CD8-positive, alpha-beta memory T cell (primary cell): ENCODE data around the gene ZNRF3. TPM values are rescaled to one million over a fixed set of nuclear protein-coding genes. Genes with fewer than 3 reads are reported as not detected.
A peak's percentile ranks its signal among the peaks of the same experiment; 100 is the strongest.
"Not testable (repeated sequence)": the region's sequence is repeated elsewhere in the genome, so short reads cannot be mapped to it uniquely, and the experiment has no call there.

Experiments
- CTCF ChIA-PET: fragments of 350-600 bp; sonication (Branson Sonifier 250); formaldehyde crosslinking; loops from one replicate; lab custom pipeline; 2021; ENCODE audit warnings: antibody characterized with exemption; lab: Charles Lee
- POLR2A ChIA-PET: fragments of 350-600 bp; sonication (Branson Sonifier 250); formaldehyde crosslinking; loops from one replicate; lab custom pipeline; 2021; ENCODE audit warnings: antibody characterized with exemption; lab: Charles Lee
- DNase-seq, 5 donors: peaks; one replicate each; pipeline versions ENCODE4 v3.0.0 to v3.0.0-alpha.2; 2020 to 2022; ENCODE audit warnings: mixed read lengths in 1 of 5
- H3K27ac ChIP-seq: one replicate; pipeline ENCODE4 v1.7.0; 2013; ENCODE audit warnings: low read depth, mild to moderate bottlenecking, low read length, moderate library complexity
- H3K27me3 ChIP-seq: 2 replicates; pipeline ENCODE4 v1.7.0; 2013; ENCODE audit warnings: low read length, mild to moderate bottlenecking; ENCODE audit not compliant: insufficient read depth, poor library complexity, severe bottlenecking
- H3K36me3 ChIP-seq: 2 replicates; pipeline ENCODE4 v1.7.0; 2013; ENCODE audit warnings: mild to moderate bottlenecking, low read length, moderate library complexity; ENCODE audit not compliant: insufficient read depth
- H3K4me1 ChIP-seq: 2 replicates; pipeline ENCODE4 v1.7.0; 2013; ENCODE audit warnings: mild to moderate bottlenecking, low read length, moderate library complexity; ENCODE audit not compliant: insufficient read depth
- H3K4me3 ChIP-seq: 2 replicates; pipeline ENCODE4 v1.7.0; 2013; ENCODE audit warnings: mild to moderate bottlenecking, low read length
- H3K9me3 ChIP-seq: 2 replicates; pipeline ENCODE4 v1.7.0; 2013; ENCODE audit warnings: mild to moderate bottlenecking, low read length
- H3K27ac Mint-ChIP-seq, 8 donors: one replicate each; pipeline ENCODE4 v1.8.0; 2020 to 2021; ENCODE audit warnings: mixed read lengths in 8 of 8, mild to moderate bottlenecking in 6 of 8, inconsistent platforms in 3 of 8, moderate library complexity in 3 of 8
- H3K27me3 Mint-ChIP-seq, 2 donors: one replicate each; pipeline ENCODE4 v1.8.0; 2020 to 2021; ENCODE audit warnings: mixed read lengths in 2 of 2, mild to moderate bottlenecking in 1 of 2, moderate library complexity in 1 of 2
- H3K36me3 Mint-ChIP-seq, 3 donors: one replicate each; pipeline ENCODE4 v1.8.0; 2020 to 2021; ENCODE audit warnings: mixed read lengths in 3 of 3, inconsistent platforms in 1 of 3, mild to moderate bottlenecking in 1 of 3
- H3K4me1 Mint-ChIP-seq, 3 donors: one replicate each; pipeline ENCODE4 v1.8.0; 2020 to 2021; ENCODE audit warnings: mixed read lengths in 3 of 3, inconsistent platforms in 1 of 3, mild to moderate bottlenecking in 1 of 3
- H3K4me3 Mint-ChIP-seq, 7 donors: one replicate each; pipeline ENCODE4 v1.8.0; 2020 to 2021; ENCODE audit warnings: mixed read lengths in 7 of 7, mild to moderate bottlenecking in 6 of 7, moderate library complexity in 4 of 7, inconsistent platforms in 2 of 7
- H3K9me3 Mint-ChIP-seq, 5 donors: one replicate each; pipeline ENCODE4 v1.8.0; 2020 to 2022; ENCODE audit warnings: mixed read lengths in 5 of 5, mild to moderate bottlenecking in 3 of 5, moderate library complexity in 2 of 5, inconsistent platforms in 1 of 5
- polyA plus RNA-seq: library from polyadenylated mRNA; unstranded; fragments of 300-500 nt; fragmentation: Illumina TruSeq; gene quantifications from one replicate; pipeline ENCODE4 v1.2.3, GENCODE V29; 2021
- total RNA-seq, 2 experiments: library from RNA; stranded (reverse); gene quantifications; one replicate each; pipeline ENCODE4 v1.2.3, GENCODE V29; 2021

The ZNRF3 gene
- total and polyA plus RNA-seq, 3 experiments from 2014 or later = 0.35 to 1.2 (median 1.0) TPM

DNA sequence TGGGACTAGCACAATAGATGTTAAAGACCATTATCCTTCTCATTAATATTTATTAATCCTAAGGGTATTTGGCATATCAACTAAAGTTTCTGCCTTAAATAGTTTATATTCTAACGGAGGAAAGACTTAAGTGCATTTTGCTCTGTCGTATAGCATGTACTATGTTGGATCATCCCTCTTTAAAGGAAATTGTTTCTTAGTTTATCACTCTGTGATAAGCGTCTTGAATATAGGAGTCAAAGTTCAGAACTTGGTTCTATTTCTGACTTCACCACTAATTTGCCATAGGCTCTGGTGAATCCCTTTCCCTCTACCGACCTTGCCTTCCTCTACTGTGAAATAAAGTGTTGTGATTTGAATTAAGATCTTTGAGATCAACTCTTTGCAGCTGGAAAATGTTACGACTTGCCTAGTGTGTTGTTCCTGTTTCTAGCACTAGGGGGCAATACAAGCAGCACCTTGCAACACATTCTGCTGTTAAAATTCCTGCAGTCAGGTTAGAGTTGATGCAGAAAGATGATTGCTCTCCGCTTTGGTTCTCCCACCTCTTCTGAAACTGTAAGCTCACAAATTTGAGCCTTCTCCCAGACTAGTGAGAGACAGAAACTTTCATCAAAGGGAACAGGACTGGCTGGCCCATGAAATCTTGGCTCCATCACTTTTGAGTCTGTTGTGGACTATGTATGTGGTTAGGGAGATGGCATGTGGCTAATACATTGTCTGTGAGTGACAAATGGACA lies 27.8 kb upstream of the ZNRF3 start:
- Histone ChIP-seq H3K27me3 (no peaks in the 10 kb centered on the region), H3K27ac (no peak overlapping the region), H3K4me1 (no peaks in the 10 kb centered on the region), H3K4me3 (no peak overlapping the region), H3K36me3 (no peaks in the 10 kb centered on the region), H3K9me3 (no peaks in the 10 kb centered on the region)
- H3K4me1 Mint-ChIP-seq = no peaks in the 10 kb centered on the region
- H3K9me3 Mint-ChIP-seq = no peaks in the 10 kb centered on the region
- H3K4me3 Mint-ChIP-seq = no peak overlapping the region
- H3K27me3 Mint-ChIP-seq = peaks cover 0 to 11% of the 10 kb centered on the region in 2 donors
- POLR2A ChIA-PET = no interaction called here
- H3K27ac Mint-ChIP-seq = no peak overlapping the region
- CTCF ChIA-PET = interaction anchor here (1.0 to 2.9 kb wide), 4 partner anchors 10 to 392 kb away, joined by 3 to 63 read pairs (median 4); no protein-coding TSS in a partner anchor
- peak in 4 of 5 donors; percentile 16 to 57 (median 40) for DNase-seq
- H3K36me3 Mint-ChIP-seq = no peaks in the 10 kb centered on the region

DNA sequence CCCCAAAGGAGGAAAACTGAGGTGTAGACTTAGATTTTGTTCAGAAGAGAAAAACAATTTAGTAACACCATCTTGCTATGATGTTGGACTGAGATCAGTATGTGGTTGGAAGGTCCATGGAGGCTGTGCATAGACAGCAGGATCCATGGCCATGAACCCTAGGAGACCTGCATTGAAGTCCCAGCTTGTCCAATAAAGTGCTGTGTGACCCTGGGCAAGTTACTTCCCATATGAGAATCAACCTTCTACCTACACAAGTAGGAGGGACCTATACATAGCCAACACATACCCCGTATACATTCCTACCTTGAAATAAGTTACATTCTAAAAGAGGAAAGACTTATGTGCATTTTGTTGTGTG lies 27.3 kb upstream of the ZNRF3 start:
- H3K4me1 ChIP-seq = no peaks in the 10 kb centered on the region
- Mint-ChIP-seq H3K36me3 (no peaks in the 10 kb centered on the region), H3K27me3 (peaks cover 0 to 11% of the 10 kb centered on the region in 2 donors), H3K4me1 (no peaks in the 10 kb centered on the region), H3K9me3 (no peaks in the 10 kb centered on the region), H3K4me3 (no peak overlapping the region), H3K27ac (no peak overlapping the region)
- H3K27me3 ChIP-seq = no peaks in the 10 kb centered on the region
- no peaks in the 10 kb centered on the region for H3K36me3 ChIP-seq
- no peak overlapping the region for H3K27ac ChIP-seq
- ChIA-PET CTCF (interaction anchor here (1.0 to 2.9 kb wide), 4 partner anchors 9 to 391 kb away, joined by 3 to 63 read pairs (median 4); no protein-coding TSS in a partner anchor), POLR2A (no interaction called here)
- H3K9me3 ChIP-seq = no peaks in the 10 kb centered on the region
- no peak for DNase-seq
- H3K4me3 ChIP-seq = no peak overlapping the region

GRCh38 chr22:28857288-28857687 lies 26.1 kb upstream of the ZNRF3 start:
- H3K4me1 ChIP-seq = no peaks in the 10 kb centered on the region
- H3K27me3 ChIP-seq = no peaks in the 10 kb centered on the region
- no peak overlapping the region for H3K27ac ChIP-seq
- no peak overlapping the region for H3K4me3 ChIP-seq
- Mint-ChIP-seq H3K9me3 (no peaks in the 10 kb centered on the region), H3K4me1 (no peaks in the 10 kb centered on the region), H3K27ac (peak overlapping the region in 2 of 8 donors; percentile 11 to 18), H3K36me3 (no peaks in the 10 kb centered on the region), H3K4me3 (no peak overlapping the region), H3K27me3 (peaks cover 0 to 11% of the 10 kb centered on the region in 2 donors)
- POLR2A ChIA-PET = no interaction called here
- no peaks in the 10 kb centered on the region for H3K36me3 ChIP-seq
- CTCF ChIA-PET = interaction anchor here (1.2 to 2.9 kb wide), 2 partner anchors 184 to 388 kb away, joined by 4 to 63 read pairs; no protein-coding TSS in a partner anchor
- no peak for DNase-seq
- H3K9me3 ChIP-seq = no peaks in the 10 kb centered on the region

- H3K4me1 Mint-ChIP-seq = no peaks in the 10 kb centered on the region
- Histone ChIP-seq H3K4me3 (no peak overlapping the region), H3K9me3 (no peaks in the 10 kb centered on the region), H3K36me3 (no peaks in the 10 kb centered on the region), H3K4me1 (no peaks in the 10 kb centered on the region), H3K27ac (no peak overlapping the region), H3K27me3 (no peaks in the 10 kb centered on the region)
- H3K27me3 Mint-ChIP-seq = peaks cover 13% of the 10 kb centered on the region in 2 donors
- no peak overlapping the region for H3K4me3 Mint-ChIP-seq
- POLR2A ChIA-PET = no interaction called here
- H3K36me3 Mint-ChIP-seq = peaks cover 0 to 5% (median 1%) of the 10 kb centered on the region in 3 donors
- H3K27ac Mint-ChIP-seq = no peak overlapping the region
- CTCF ChIA-PET = interaction anchor here (0.7 kb wide), 1 partner anchor 9 kb away, joined by 3 read pairs; no protein-coding TSS in a partner anchor
- H3K9me3 Mint-ChIP-seq = no peaks in the 10 kb centered on the region
- DNase-seq = no peak
These were observed 18.3 kb upstream of the ZNRF3 start for GRCh38 chr22:28864878-28865596.

- no peak for DNase-seq
- H3K27ac Mint-ChIP-seq = no peak overlapping the region
- Histone ChIP-seq H3K9me3 (no peaks in the 10 kb centered on the region), H3K4me1 (no peaks in the 10 kb centered on the region), H3K27ac (no peak overlapping the region), H3K27me3 (no peaks in the 10 kb centered on the region), H3K36me3 (no peaks in the 10 kb centered on the region), H3K4me3 (no peak overlapping the region)
- POLR2A ChIA-PET = no interaction called here
- CTCF ChIA-PET = no interaction called here
- H3K27me3 Mint-ChIP-seq = peaks cover 13% of the 10 kb centered on the region in 2 donors
- no peak overlapping the region for H3K4me3 Mint-ChIP-seq
- H3K9me3 Mint-ChIP-seq = no peaks in the 10 kb centered on the region
- no peaks in the 10 kb centered on the region for H3K4me1 Mint-ChIP-seq
- H3K36me3 Mint-ChIP-seq = peaks cover 0 to 5% (median 1%) of the 10 kb centered on the region in 3 donors
These were observed 16.2 kb upstream of the ZNRF3 start for GRCh38 chr22:28867191-28867590.

GRCh38 chr22:28868389-28868788 lies 15.0 kb upstream of the ZNRF3 start:
- POLR2A ChIA-PET = interaction anchor here (0.6 kb wide), 1 partner anchor 16 kb away, joined by 4 read pairs; no protein-coding TSS in a partner anchor
- H3K4me1 Mint-ChIP-seq, H3K36me3 ChIP-seq, H3K9me3 ChIP-seq, H3K4me3 ChIP-seq, H3K27me3 ChIP-seq, H3K4me1 ChIP-seq, H3K4me3 Mint-ChIP-seq, H3K27ac ChIP-seq, DNase-seq, H3K27ac Mint-ChIP-seq, H3K36me3 Mint-ChIP-seq, H3K9me3 Mint-ChIP-seq, CTCF ChIA-PET: not testable (repeated sequence)
- H3K27me3 Mint-ChIP-seq = peaks cover 10 to 13% of the 10 kb centered on the region in 2 donors

DNA sequence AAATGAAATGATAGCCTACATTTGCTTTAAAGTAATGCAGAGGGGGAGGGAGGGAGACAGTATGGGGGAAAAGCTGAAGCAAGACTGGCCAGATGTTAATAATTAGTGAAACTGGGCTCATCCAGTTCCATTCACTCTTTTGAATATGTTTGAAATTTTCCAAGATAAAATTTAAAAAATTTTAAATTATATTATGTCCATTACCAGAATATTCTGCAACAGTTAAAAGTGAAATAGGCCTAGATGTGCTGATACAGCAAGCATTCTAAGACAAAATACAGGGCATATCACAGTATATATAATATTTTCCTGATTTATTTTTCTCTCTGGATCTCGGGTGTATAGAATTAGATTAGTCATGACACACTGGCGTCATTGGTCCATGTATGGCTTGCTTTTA lies 13.6 kb upstream of the ZNRF3 start:
- Mint-ChIP-seq H3K4me1 (peaks cover 0 to 10% (median 8%) of the 10 kb centered on the region in 3 donors), H3K27ac (no peak overlapping the region)
- CTCF ChIA-PET = no interaction called here

More for the DNA sequence above, 13.6 kb upstream of the ZNRF3 start:
- H3K4me3 Mint-ChIP-seq = no peak overlapping the region
- no peak for DNase-seq
- H3K9me3 Mint-ChIP-seq = no peaks in the 10 kb centered on the region
- no peaks in the 10 kb centered on the region for H3K27me3 ChIP-seq
- no peaks in the 10 kb centered on the region for H3K36me3 ChIP-seq
- H3K9me3 ChIP-seq = no peaks in the 10 kb centered on the region
- POLR2A ChIA-PET = no interaction called here
- H3K27me3 Mint-ChIP-seq = peaks cover 8 to 13% of the 10 kb centered on the region in 2 donors
- no peaks in the 10 kb centered on the region for H3K4me1 ChIP-seq
- peaks cover 0 to 4% (median 0%) of the 10 kb centered on the region in 3 donors for H3K36me3 Mint-ChIP-seq
- no peak overlapping the region for H3K27ac ChIP-seq
- H3K4me3 ChIP-seq = no peak overlapping the region
